Activated gamma-delta T cell treated with anti-CD3 and anti-CD28 coated beads, Interleukin-2, amount 50 U/mL, for 16 hours (primary cell): ENCODE data around the gene STMN1.

Experiments used
- DNase-seq: peaks from one replicate; pipeline ENCODE4 v3.0.0-alpha.2; 2020; ENCODE audit warnings: low read depth

STMN1 gene

DNA sequence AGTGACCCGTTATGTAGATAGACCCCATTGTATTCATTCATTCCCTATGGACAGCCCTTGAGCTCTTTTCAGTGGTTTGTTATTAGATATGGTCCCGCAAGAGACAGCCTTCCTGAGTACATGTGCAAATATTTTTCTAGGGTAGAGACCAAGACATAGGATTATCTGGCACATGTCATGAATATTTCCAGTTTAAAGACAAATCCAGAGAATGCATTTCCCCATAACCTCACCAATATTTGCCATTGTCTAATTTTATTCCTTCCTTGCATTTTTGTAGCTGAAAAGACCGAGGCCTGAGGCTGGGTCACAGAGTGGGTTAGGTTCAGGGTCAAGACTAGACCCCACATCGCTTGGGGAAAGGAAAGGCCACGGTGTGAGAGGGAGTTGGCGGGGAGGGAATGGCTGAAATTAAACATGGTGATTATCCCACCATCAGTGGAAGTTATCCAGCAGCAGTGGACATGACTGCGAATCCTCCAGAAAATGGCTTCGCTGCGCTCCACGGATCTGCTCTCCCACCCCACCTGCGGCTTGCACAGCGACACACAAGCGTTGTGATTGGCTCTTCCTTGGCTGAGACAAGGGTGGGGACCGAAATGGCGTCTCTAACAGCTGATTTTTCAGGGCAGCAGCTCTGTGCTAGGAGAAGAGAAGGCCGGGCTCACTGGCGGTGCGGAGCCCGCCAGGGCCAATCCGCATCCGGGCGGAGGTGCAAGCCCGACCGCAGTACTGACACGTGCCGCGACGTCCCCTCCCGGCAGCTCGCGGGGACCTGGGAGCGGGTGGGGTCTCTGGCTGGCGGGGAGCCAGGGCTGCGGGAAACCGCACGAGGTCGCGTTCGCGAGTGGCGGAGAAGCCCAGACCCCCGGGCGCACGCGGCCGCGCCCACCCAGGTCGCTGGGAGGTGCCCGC lies 16.1 kb upstream of the STMN1 start:
- no peak for DNase-seq

- DNase-seq: no peak
Observed at GRCh38 chr1:25918615-25919014, 12.4 kb upstream of the STMN1 start.

DNA sequence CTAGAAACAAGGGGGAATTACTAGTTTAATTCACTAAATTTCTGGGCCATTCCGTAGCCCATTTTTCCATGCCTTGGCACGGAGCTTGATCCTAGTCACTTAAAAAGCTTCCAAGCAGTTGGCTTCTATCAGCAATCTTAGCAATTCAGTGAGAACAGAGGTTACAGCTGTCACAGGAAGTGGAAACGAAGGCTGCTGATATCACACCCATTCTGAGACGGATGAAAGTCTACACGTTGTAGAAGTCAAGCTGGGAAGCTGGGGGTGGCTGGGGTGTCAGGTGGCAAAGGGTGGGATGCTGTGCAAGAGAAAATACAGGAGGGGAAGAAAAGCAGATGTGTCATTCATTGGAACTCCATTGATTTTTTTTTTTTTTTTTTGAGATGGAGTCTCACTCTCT lies 11.8 kb upstream of the STMN1 start:
- no peak for DNase-seq

GRCh38 chr1:25916460-25916859 lies 10.2 kb upstream of the STMN1 start:
- no peak for DNase-seq

DNA sequence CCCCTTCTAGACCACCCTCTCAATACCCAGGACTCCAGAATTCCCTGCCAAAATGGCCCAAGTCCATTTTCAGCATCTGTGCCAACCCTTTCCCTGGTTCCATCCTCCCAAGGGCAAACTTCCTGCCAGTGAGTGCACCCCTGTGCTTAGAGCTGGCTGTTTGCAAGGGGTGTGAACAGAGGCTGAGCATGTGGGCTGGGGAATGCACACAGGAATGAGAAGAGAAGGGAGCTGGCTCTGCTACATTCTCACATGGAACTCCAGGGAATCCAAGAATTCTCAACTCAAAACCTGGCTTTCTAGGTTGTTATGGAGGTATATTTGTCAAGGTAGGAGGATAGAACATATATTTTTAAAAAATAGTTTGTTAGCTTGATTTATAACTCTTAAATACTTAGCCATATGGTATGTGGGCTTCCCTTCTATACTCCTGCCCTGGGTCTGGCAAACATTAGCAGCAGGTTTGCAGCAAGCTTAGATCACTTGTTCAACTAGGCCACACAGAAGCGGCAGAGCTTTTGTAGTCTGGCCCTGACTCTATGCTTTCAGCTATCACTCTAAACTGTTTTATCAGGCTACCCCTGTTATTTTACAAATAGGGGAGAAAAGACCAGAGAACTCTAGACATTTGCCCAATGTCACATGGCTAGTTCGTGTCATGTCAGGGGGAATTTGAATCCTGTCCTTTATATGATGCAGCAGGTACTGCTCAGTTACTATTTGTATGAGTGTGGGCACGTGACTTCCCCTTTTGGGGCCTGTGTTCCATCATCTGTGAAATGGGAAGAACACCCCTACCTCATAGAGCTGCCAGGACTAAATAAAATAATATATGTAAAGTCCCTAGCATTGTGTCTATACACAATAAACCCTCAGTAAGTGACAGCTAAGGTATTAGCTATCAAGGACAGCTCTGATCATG lies 8.1 kb upstream of the STMN1 start:
- no peak for DNase-seq

DNA sequence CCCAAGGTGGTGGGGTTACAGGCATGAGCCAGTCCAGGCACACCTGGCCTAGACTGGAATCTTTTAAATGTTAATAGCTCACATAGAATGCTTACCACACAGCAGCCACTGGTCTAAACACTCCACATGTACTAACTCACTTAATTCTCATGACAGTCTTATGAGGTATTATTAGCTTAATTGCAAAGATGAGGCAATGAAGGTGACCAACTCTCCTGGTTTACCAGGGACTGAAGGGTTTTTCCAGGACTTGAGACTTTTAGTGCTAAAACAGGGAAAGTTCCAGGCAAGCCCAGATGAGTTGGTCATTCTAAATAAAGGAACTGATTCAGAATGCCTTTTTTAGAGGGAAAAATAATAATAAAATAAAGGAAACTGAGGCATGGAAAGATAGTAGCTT lies 7.0 kb upstream of the STMN1 start:
- DNase-seq: no peak

GRCh38 chr1:25912076-25912831 lies 6.0 kb upstream of the STMN1 start:
- no peak for DNase-seq

GRCh38 chr1:25911162-25911561 lies 4.9 kb upstream of the STMN1 start:
- DNase-seq: no peak

- no peak for DNase-seq
Observed at GRCh38 chr1:25909040-25909439, 2.8 kb upstream of the STMN1 start.

DNA sequence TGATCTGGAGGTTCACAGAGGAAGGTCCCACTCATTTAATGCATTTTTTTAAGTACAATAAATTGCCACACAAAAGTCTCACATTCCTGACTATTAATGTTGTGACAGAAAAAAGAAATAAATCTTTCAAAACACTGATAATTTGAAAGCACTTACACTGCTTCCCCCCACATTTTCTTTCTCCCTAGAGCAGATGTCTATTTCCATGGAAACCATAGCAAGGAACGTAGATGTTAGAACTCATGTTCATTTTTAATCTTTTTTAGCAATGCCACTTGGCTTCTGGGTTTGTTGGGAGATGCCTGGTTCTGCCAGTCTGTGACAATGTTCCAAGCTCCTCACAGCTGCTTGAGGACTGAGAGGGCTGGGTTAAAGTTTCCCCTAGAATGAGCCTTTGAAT lies 1.9 kb upstream of the STMN1 start:
- DNase-seq: no peak

- DNase-seq: no peak
Observed at GRCh38 chr1:25907601-25908000, 1.4 kb upstream of the STMN1 start.

DNA sequence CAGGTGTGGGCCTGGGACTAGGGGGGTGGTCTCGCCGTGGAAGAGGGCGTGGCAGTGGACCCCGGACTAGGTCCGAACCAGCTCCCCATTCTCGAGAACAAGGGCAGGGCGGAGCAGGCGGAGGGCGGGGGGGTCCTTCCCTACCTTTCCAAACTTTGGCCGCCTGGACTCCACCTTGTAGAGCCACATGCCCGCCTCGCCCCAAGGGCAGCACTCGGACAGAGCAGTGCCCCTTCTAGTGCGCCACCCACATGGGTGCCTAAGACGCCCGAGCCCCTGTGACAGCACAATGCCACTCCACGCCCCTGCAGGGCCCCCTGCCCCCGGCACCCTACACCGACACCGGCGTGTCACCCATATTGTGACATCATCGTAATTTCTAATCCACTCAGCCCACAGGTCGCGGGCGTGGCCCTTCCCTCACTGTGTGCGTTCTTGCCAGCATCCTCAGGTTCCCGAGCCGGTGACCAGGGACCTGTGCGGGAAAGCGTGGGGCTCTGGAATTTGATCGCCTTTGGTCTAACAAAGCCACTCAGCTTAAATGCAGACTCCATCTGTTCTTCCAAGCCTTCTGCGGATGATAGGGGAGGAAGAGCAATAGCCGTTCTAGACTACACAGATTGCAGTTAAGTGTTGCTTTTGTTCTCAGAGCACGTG lies 553 bp upstream of the STMN1 start:
- DNase-seq: no peak

GRCh38 chr1:25904943-25905679 lies 1.1 kb downstream of the STMN1 start:
- peak; percentile 90 for DNase-seq

- DNase-seq: no peak
Observed at GRCh38 chr1:25903986-25904385, 2.2 kb downstream of the STMN1 start.

DNA sequence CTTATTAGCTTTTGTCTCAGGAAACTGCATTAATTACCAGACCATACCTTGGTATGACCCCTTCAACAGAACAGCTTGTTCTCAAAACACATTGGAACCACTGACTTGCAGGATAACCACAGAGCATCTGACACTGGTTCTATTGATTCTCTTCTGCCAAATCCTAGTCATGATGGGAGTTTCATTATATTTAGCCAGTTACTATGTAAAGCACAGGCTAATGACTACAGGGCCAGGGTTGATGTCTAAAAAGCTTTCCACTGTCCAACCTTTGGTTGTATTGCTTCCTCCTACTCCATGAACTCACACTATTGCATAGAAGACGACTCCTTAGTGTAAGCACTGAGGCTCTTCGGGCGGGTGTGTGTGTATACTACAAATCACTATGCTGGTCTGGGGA lies 3.8 kb downstream of the STMN1 start:
- DNase-seq: no peak

GRCh38 chr1:25900219-25900618 lies 6.0 kb downstream of the STMN1 start:
- no peak for DNase-seq

- DNase-seq: no peak
Observed at GRCh38 chr1:25899792-25900191, 6.4 kb downstream of the STMN1 start.

- no peak for DNase-seq
Observed at GRCh38 chr1:25898223-25899015, 7.8 kb downstream of the STMN1 start.

- DNase-seq: no peak
Observed at GRCh38 chr1:25897754-25898153, 8.5 kb downstream of the STMN1 start.

GRCh38 chr1:25896266-25896665 lies 10.0 kb downstream of the STMN1 start:
- no peak for DNase-seq
